T-cell (primary cell): Measurements from ENCODE around the gene HLA-DRA. TPM values are rescaled to one million over a fixed set of nuclear protein-coding genes. Genes with fewer than 3 reads are reported as not detected.

Experiments
- ATAC-seq, 4 experiments: fragments of 200-7000 bp in 3 of 4; fragments of 150-1000 bp in 1 of 4; cut with Tn5 transposase; replicated peaks in 1 of 4; 1 replicate in 3 of 4; 2 replicates in 1 of 4; pipeline ENCODE4 v1.10.0; 2021; ENCODE audit warnings: moderate library complexity in 3 of 4, mild to moderate bottlenecking in 2 of 4, moderate number of reproducible peaks in 1 of 4
- CTCF ChIA-PET, 2 donors: fragments of 300-600 bp; sonication (Branson Sonifier 250); formaldehyde crosslinking; loops; one replicate each; lab custom pipeline; 2022; ENCODE audit warnings: antibody characterized with exemption in 2 of 2; lab: Charles Lee
- POLR2A ChIA-PET, 2 donors: fragments of 300-600 bp; sonication (Branson Sonifier 250); formaldehyde crosslinking; loops; one replicate each; lab custom pipeline; 2022; ENCODE audit warnings: antibody characterized with exemption in 2 of 2; lab: Charles Lee
- DNase-seq, 35 experiments: peaks; one replicate each; pipeline versions ENCODE4 v3.0.0 to v3.0.0-alpha.2; 2013 to 2023
- H3K27ac ChIP-seq: one replicate; pipeline ENCODE4 v1.5.1; 2013; ENCODE audit warnings: low read length
- H3K27me3 ChIP-seq, 2 experiments: replicated peaks in 1 of 2; 1 replicate in 1 of 2; 2 replicates in 1 of 2; pipeline versions ENCODE4 v1.6.1 to v1.7.0; 2013; ENCODE audit warnings: low read length in 1 of 2, mixed read lengths in 1 of 2; ENCODE audit not compliant: control insufficient read depth in 2 of 2, insufficient read depth in 2 of 2; ENCODE audit errors: extremely low read depth in 1 of 2
- H3K36me3 ChIP-seq, 2 donors: 1 replicate in 1 of 2; 2 replicates in 1 of 2; pipeline versions ENCODE4 v1.6.1 to v1.7.0; 2013; ENCODE audit warnings: low read length in 1 of 2; ENCODE audit not compliant: control insufficient read depth in 2 of 2, insufficient read depth in 1 of 2; ENCODE audit errors: extremely low read depth in 1 of 2
- H3K4me1 ChIP-seq, 2 experiments: 1 replicate in 1 of 2; 2 replicates in 1 of 2; pipeline versions ENCODE4 v1.6.1 to v1.7.0; 2013; ENCODE audit warnings: low read length in 2 of 2, mixed read lengths in 1 of 2; ENCODE audit not compliant: insufficient read depth in 2 of 2, control insufficient read depth in 1 of 2; ENCODE audit errors: extremely low read depth in 1 of 2
- H3K4me3 ChIP-seq, 2 donors: 1 replicate in 1 of 2; 2 replicates in 1 of 2; pipeline versions ENCODE4 v1.5.1 to v1.7.0; 2013; ENCODE audit warnings: mild to moderate bottlenecking in 2 of 2, low read length in 1 of 2, moderate library complexity in 1 of 2; ENCODE audit not compliant: control insufficient read depth in 1 of 2; ENCODE audit errors: extremely low read depth in 1 of 2
- H3K9me3 ChIP-seq: 2 replicates; pipeline ENCODE4 v1.7.0; 2013
- H3K27ac Mint-ChIP-seq, 2 donors: one replicate each; pipeline ENCODE4 v1.8.0; 2020 to 2021; ENCODE audit warnings: mild to moderate bottlenecking in 2 of 2, mixed read lengths in 2 of 2
- H3K27me3 Mint-ChIP-seq, 2 donors: one replicate each; pipeline ENCODE4 v1.8.0; 2021 to 2022; ENCODE audit warnings: mixed read lengths in 2 of 2
- H3K36me3 Mint-ChIP-seq: one replicate; pipeline ENCODE4 v1.8.0; 2021; ENCODE audit warnings: mixed read lengths
- H3K4me1 Mint-ChIP-seq, 3 donors: one replicate each; pipeline ENCODE4 v1.8.0; 2020 to 2022; ENCODE audit warnings: mixed read lengths in 3 of 3, mild to moderate bottlenecking in 1 of 3
- H3K4me3 Mint-ChIP-seq, 3 donors: one replicate each; pipeline ENCODE4 v1.8.0; 2020 to 2022; ENCODE audit warnings: mild to moderate bottlenecking in 3 of 3, mixed read lengths in 3 of 3, moderate library complexity in 3 of 3
- H3K9me3 Mint-ChIP-seq, 3 donors: one replicate each; pipeline ENCODE4 v1.8.0; 2020 to 2022; ENCODE audit warnings: mixed read lengths in 3 of 3
- WGBS: methylation state at CpG from one replicate; pipeline ENCODE4 v1.1.5; 2013; ENCODE audit warnings: missing lambda C conversion rate; ENCODE audit not compliant: insufficient coverage; 5-methylcytosine and 5-hydroxymethylcytosine counted together
- total RNA-seq, 35 experiments: library from RNA in 6 of 35; stranded (reverse) in 6 of 35; fragments of 120-200 nt in 1 of 35; gene quantifications; one replicate each; pipeline versions ENCODE4 v1.2.1 to v1.2.4 and lab custom pipeline; 2013 to 2026

HLA-DRA gene
- total RNA-seq, 5 donors from 2014 or later (not counting 1 experiment from before 2014, with no cell fraction given), result 41.1 to 131 (median 47.9) TPM

DNA sequence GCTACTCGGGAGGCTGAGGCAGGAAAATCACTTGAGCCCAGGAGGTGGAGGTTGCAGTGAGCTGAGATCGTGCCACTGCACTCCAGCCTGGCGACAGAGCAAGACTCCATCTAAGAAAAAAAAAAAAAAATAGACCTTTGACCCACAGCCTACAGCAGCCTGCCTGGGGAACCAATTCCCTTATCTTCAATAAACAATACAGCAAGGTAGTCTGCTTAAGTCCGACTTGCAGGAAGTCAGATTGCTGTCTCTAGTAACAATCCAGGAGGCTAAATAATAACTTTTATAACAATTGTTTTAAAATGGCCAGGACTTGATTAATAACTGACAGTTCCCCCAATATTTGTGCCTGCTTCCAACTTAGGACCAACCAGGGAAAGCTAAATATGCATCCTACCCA lies 13.3 kb upstream of the HLA-DRA start:
- no peak for DNase-seq
- Mint-ChIP-seq H3K27me3 (peaks cover 11 to 14% of the 10 kb centered on the region in 2 donors), H3K4me1 (no peaks in the 10 kb centered on the region), H3K27ac (no peak overlapping the region), H3K4me3 (no peak overlapping the region), H3K9me3 (no peaks in the 10 kb centered on the region), H3K36me3 (no peaks in the 10 kb centered on the region)
- Histone ChIP-seq H3K36me3 (no peaks in the 10 kb centered on the region), H3K27ac (no peak overlapping the region), H3K4me1 (no peaks in the 10 kb centered on the region), H3K4me3 (no peak overlapping the region), H3K9me3 (no peaks in the 10 kb centered on the region), H3K27me3 (peaks cover 0 to 10% of the 10 kb centered on the region in 2 experiments)
- CTCF ChIA-PET, result interaction anchor here in 1 of 2 donors (3.0 kb wide), 1 partner anchor 274 kb away, joined by 7 read pairs; no protein-coding TSS in a partner anchor
- no peak for ATAC-seq
- no CpG with 5 or more reads among the region's 4 CpGs for WGBS
- POLR2A ChIA-PET, result interaction anchor here in 1 of 2 donors (0.7 kb wide), 1 partner anchor 12 kb away, joined by 3 read pairs; no protein-coding TSS in a partner anchor

GRCh38 chr6:32427218-32427617 lies 12.5 kb upstream of the HLA-DRA start:
- H3K27ac Mint-ChIP-seq, result no peak overlapping the region
- H3K4me3 Mint-ChIP-seq, result no peak overlapping the region
- H3K27me3 Mint-ChIP-seq, result peaks cover 8 to 9% of the 10 kb centered on the region in 2 donors
- Histone ChIP-seq H3K36me3 (no peaks in the 10 kb centered on the region), H3K4me3 (no peak overlapping the region), H3K27me3 (peaks cover 0 to 10% of the 10 kb centered on the region in 2 experiments), H3K9me3 (no peaks in the 10 kb centered on the region), H3K4me1 (no peaks in the 10 kb centered on the region), H3K27ac (no peak overlapping the region)
- no peaks in the 10 kb centered on the region for H3K4me1 Mint-ChIP-seq
- H3K9me3 Mint-ChIP-seq, result no peaks in the 10 kb centered on the region
- CTCF ChIA-PET, result interaction anchor here in 1 of 2 donors (3.0 kb wide), 1 partner anchor 273 kb away, joined by 7 read pairs; no protein-coding TSS in a partner anchor
- ATAC-seq (no peak), DNase-seq (no peak)
- no CpG with 5 or more reads among the region's 1 CpG for WGBS
- H3K36me3 Mint-ChIP-seq, result no peaks in the 10 kb centered on the region
- POLR2A ChIA-PET, result interaction anchor here in 1 of 2 donors (0.7 kb wide), 1 partner anchor 13 kb away, joined by 3 read pairs; no protein-coding TSS in a partner anchor

GRCh38 chr6:32427934-32428474 lies 11.7 kb upstream of the HLA-DRA start:
- H3K9me3 Mint-ChIP-seq, result no peaks in the 10 kb centered on the region
- H3K27me3 Mint-ChIP-seq, result peaks cover 3 to 6% of the 10 kb centered on the region in 2 donors
- no CpG with 5 or more reads among the region's 4 CpGs for WGBS
- CTCF ChIA-PET, result no interaction called here
- Histone ChIP-seq H3K27me3 (peaks cover 0 to 8% of the 10 kb centered on the region in 2 experiments), H3K27ac (no peak overlapping the region), H3K4me1 (no peaks in the 10 kb centered on the region), H3K36me3 (no peaks in the 10 kb centered on the region), H3K4me3 (no peak overlapping the region), H3K9me3 (no peaks in the 10 kb centered on the region)
- DNase-seq, result no peak
- no peak for ATAC-seq
- H3K36me3 Mint-ChIP-seq, result no peaks in the 10 kb centered on the region
- POLR2A ChIA-PET, result no interaction called here
- no peaks in the 10 kb centered on the region for H3K4me1 Mint-ChIP-seq
- no peak overlapping the region for H3K4me3 Mint-ChIP-seq
- no peak overlapping the region for H3K27ac Mint-ChIP-seq

DNA sequence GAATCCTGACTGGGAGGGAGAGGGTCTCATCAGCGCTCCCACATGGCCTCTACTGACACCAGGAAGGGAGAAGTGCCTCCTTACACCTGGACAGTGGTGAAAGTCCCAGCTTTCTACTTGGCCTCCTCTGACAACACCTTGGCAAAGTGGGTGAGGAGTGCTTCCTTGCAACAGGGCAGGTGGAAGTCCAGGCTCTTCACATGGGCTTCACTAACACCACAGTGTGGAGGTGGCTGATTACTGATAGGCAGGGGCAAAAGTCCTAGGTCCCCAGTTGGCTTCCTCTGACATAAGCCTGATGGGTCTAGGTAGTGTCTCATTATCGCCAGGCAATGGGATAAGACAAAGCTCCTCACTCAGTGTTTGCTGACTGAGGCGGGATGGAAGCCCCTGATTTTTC lies 9.5 kb upstream of the HLA-DRA start:
- no peak overlapping the region for H3K27ac Mint-ChIP-seq
- 50% methylated on average over 2 of the region's 3 CpGs for WGBS
- H3K9me3 Mint-ChIP-seq, result no peaks in the 10 kb centered on the region
- no peaks in the 10 kb centered on the region for H3K36me3 ChIP-seq
- no peak overlapping the region for H3K4me3 Mint-ChIP-seq
- H3K9me3 ChIP-seq, result no peaks in the 10 kb centered on the region
- peaks cover 0 to 8% of the 10 kb centered on the region in 2 experiments for H3K27me3 ChIP-seq
- ChIA-PET POLR2A (no interaction called here), CTCF (interaction anchor here in 1 of 2 donors (2.2 kb wide), 1 partner anchor 262 kb away, joined by 7 read pairs; no protein-coding TSS in a partner anchor)
- H3K4me1 Mint-ChIP-seq, result no peaks in the 10 kb centered on the region
- ATAC-seq, result no peak
- no peak for DNase-seq
- no peak overlapping the region for H3K4me3 ChIP-seq
- peaks cover 0 to 1% of the 10 kb centered on the region in 2 donors for H3K27me3 Mint-ChIP-seq
- H3K27ac ChIP-seq, result no peak overlapping the region
- H3K4me1 ChIP-seq, result no peaks in the 10 kb centered on the region
- H3K36me3 Mint-ChIP-seq, result no peaks in the 10 kb centered on the region

DNA sequence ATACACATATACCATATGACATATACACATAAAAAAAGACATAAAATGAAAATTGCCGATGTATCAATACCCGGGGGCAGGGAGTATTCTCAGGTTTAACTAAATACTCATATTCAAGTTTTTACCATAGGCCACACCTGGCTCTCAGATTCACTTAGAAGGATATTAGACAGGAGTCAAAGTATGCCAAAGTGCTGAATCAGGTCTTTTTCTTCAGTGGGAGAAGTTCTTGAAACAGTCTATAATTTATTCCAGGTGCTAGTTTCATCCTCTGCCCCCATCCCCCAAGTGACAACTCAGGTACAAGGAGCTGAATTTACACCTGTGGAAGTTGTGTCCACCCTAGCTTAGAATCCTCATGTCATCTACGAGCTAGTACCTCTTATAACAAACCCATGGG lies 8.5 kb upstream of the HLA-DRA start:
- Mint-ChIP-seq H3K27me3 (peaks cover 0 to 1% of the 10 kb centered on the region in 2 donors), H3K9me3 (no peaks in the 10 kb centered on the region), H3K4me1 (no peaks in the 10 kb centered on the region), H3K4me3 (no peak overlapping the region), H3K36me3 (no peaks in the 10 kb centered on the region), H3K27ac (no peak overlapping the region)
- no peak for ATAC-seq
- DNase-seq, result no peak
- Histone ChIP-seq H3K4me3 (no peak overlapping the region), H3K36me3 (no peaks in the 10 kb centered on the region), H3K4me1 (no peaks in the 10 kb centered on the region), H3K27me3 (peaks cover 0 to 8% of the 10 kb centered on the region in 2 experiments), H3K9me3 (no peaks in the 10 kb centered on the region), H3K27ac (no peak overlapping the region)
- 40% methylated on average over 1 of the region's 3 CpGs for WGBS
- ChIA-PET CTCF (interaction anchor here (0.6 to 2.2 kb wide), 5 partner anchors 18 to 271 kb away, joined by 3 to 7 read pairs (median 3); no protein-coding TSS in a partner anchor), POLR2A (no interaction called here)

- H3K27me3 ChIP-seq, result peaks cover 0 to 8% of the 10 kb centered on the region in 2 experiments
- no CpG with 5 or more reads among the region's 1 CpG for WGBS
- Mint-ChIP-seq H3K4me1 (no peaks in the 10 kb centered on the region), H3K4me3 (no peak overlapping the region), H3K27me3 (peaks cover 0 to 1% of the 10 kb centered on the region in 2 donors), H3K9me3 (no peaks in the 10 kb centered on the region), H3K27ac (no peak overlapping the region), H3K36me3 (no peaks in the 10 kb centered on the region)
- no peak overlapping the region for H3K4me3 ChIP-seq
- ChIA-PET CTCF (interaction anchor here (0.9 to 2.2 kb wide), 7 partner anchors 17 to 436 kb away, joined by 3 to 9 read pairs (median 3); no protein-coding TSS in a partner anchor), POLR2A (no interaction called here)
- DNase-seq (peak in 1 of 35 experiments; percentile 62), ATAC-seq (peak in 1 of 4 experiments; percentile 43)
- no peak overlapping the region for H3K27ac ChIP-seq
- H3K36me3 ChIP-seq, result no peaks in the 10 kb centered on the region
- no peaks in the 10 kb centered on the region for H3K4me1 ChIP-seq
- H3K9me3 ChIP-seq, result no peaks in the 10 kb centered on the region
These were observed 7.6 kb upstream of the HLA-DRA start for GRCh38 chr6:32432050-32432450.
